OCI-LY1 (cell line): Measurements from ENCODE around the gene DNAJC3.

Source experiments
- H2AFZ ChIP-seq: fragments of 200-600 bp; sonication (generic), shearing (Covaris generic); 2 replicates; pipeline ENCODE4 v1.6.0; 2014; ENCODE audit warnings: antibody characterized with exemption, mild to moderate bottlenecking, low read length
- H3F3A ChIP-seq: fragments of 200-600 bp; sonication (generic), shearing (Covaris generic); 2 replicates; pipeline ENCODE4 v1.6.0; 2014; ENCODE audit warnings: mild to moderate bottlenecking, antibody characterized with exemption, low read length, moderate library complexity; ENCODE audit not compliant: insufficient read depth
- H3K27ac ChIP-seq: fragments of 200-600 bp; sonication (generic); 2 replicates; pipeline ENCODE4 v1.5.1; 2014; ENCODE audit warnings: low read length, mixed run types, mild to moderate bottlenecking, low read depth; ENCODE audit not compliant: poor library complexity, severe bottlenecking
- H3K27me3 ChIP-seq: fragments of 200-600 bp; sonication (generic); 2 replicates; pipeline ENCODE4 v1.6.0; 2014; ENCODE audit warnings: antibody characterized with exemption, mild to moderate bottlenecking, low read length, moderate library complexity; ENCODE audit not compliant: insufficient read depth
- H3K36me3 ChIP-seq: fragments of 200-600 bp; sonication (generic); 2 replicates; pipeline ENCODE4 v1.6.1; 2014; ENCODE audit warnings: mild to moderate bottlenecking, antibody characterized with exemption, low read length, moderate library complexity, mixed read lengths; ENCODE audit not compliant: insufficient read depth
- H3K4me1 ChIP-seq: fragments of 200-600 bp; sonication (generic); 2 replicates; pipeline ENCODE4 v1.5.1; 2014; ENCODE audit warnings: mild to moderate bottlenecking, low read length, moderate library complexity; ENCODE audit not compliant: insufficient read depth, severe bottlenecking
- H3K4me2 ChIP-seq: fragments of 200-600 bp; sonication (generic), shearing (Covaris generic); 2 replicates; pipeline ENCODE4 v1.6.1; 2014; ENCODE audit warnings: low read length
- H3K4me3 ChIP-seq: fragments of 200-600 bp; sonication (generic); 2 replicates; pipeline ENCODE4 v1.5.1; 2014; ENCODE audit warnings: low read length, low read depth, mild to moderate bottlenecking, mixed read lengths; ENCODE audit not compliant: poor library complexity, severe bottlenecking
- H3K79me2 ChIP-seq: fragments of 200-600 bp; shearing (Covaris generic); 2 replicates; pipeline ENCODE4 v1.6.1; 2016; ENCODE audit warnings: mixed run types, low read length, mixed read lengths; ENCODE audit not compliant: insufficient read depth
- H3K9ac ChIP-seq: fragments of 200-600 bp; sonication (generic), shearing (Covaris generic); 2 replicates; pipeline ENCODE4 v1.6.1; 2014; ENCODE audit warnings: mild to moderate bottlenecking, low read length, mixed read lengths
- H3K9me2 ChIP-seq: fragments of 200-600 bp; sonication (generic), shearing (Covaris generic); 2 replicates; pipeline ENCODE4 v1.6.1; 2014; ENCODE audit warnings: low read depth, mild to moderate bottlenecking, low read length, mixed read lengths
- H3K9me3 ChIP-seq: fragments of 200-600 bp; shearing (Covaris generic); 2 replicates; pipeline ENCODE4 v1.6.1; 2014; ENCODE audit warnings: low read length, mixed read lengths
- H4K20me1 ChIP-seq: fragments of 200-600 bp; sonication (generic), shearing (Covaris generic); 2 replicates; pipeline ENCODE4 v1.6.0; 2016; ENCODE audit warnings: mild to moderate bottlenecking, low read length; ENCODE audit not compliant: insufficient read depth
- EZH2 ChIP-seq: fragments of 200-600 bp; sonication (generic), shearing (Covaris generic); IDR thresholded peaks from 2 replicates; pipeline ENCODE4 v1.8.0; 2017; ENCODE audit warnings: borderline replicate concordance, mixed run types, mild to moderate bottlenecking, antibody characterized with exemption, low read length, moderate library complexity, mixed read lengths
- TF ChIP-seq, protein P1 (sequence below): fragments of 200-600 bp; sonication (generic), shearing (Covaris generic); IDR thresholded peaks from 2 replicates; pipeline ENCODE4 v1.5.1; 2017; ENCODE audit warnings: mild to moderate bottlenecking, antibody characterized with exemption, low read length, moderate library complexity, mixed read lengths

The DNAJC3 gene

DNA sequence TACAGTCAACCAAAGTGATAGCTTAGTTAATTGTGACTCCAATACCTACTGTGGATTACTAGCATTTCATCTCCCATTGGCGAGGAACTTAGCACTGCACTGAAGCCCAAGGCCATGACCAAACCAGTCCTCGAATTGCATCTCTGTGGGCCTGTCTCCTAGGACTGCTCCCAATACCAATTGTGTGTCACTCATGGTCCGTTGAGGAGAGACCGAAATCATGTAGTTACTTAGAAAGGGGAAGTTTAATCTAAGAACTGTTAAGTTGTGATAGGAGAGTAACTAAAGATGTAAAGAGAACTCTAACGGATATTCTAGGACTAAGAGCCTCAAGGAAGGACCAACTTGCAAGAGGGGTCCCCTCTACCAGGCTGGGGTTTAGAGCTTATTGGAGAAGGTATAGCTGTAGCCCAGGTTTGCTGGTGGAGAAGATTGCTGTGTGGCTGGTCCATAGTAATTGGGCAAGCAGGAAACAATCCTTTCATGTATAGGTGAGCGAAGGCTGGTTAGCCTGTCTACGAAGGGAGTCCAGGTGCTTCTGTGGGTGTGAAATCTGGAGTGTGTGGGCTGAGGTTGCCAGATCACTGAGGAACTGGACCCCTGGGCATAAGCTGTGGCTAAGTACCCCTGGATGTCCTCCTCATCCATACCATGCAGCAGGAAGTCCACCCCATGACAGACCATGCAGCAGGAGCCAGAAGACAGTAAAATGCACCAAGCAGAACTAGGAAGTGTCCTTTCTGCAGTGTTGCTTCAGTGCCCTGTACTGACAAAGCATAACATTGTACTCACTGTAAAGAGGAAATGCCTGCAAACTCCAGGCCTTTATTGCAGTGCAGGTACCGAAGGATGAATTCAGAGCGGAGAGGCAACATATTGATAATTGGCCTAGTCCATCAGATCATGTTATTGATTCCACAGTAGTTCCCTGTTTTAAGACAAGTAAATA is 30.8 kb downstream of the DNAJC3 start:
- Histone ChIP-seq H3K36me3 (peaks cover 33% of the 10 kb centered on the region), H3K9me2 (no peaks in the 10 kb centered on the region), H3K9me3 (peaks cover 3% of the 10 kb centered on the region; the same call in 1 of the 2 replicates), H3K79me2 (peaks cover 47% of the 10 kb centered on the region), H3K27me3 (no peaks in the 10 kb centered on the region), H3K4me3 (no peak overlapping the region), H2AFZ (no peak overlapping the region), H3K4me2 (peak overlapping the region; percentile 27; the same call in 1 of the 2 replicates), H3K4me1 (peaks cover 27% of the 10 kb centered on the region), H3K9ac (no peak overlapping the region; the same call in 1 of the 2 replicates), H3K27ac (peak overlapping the region; percentile 68), H4K20me1 (no peaks in the 10 kb centered on the region), H3F3A (no peaks in the 10 kb centered on the region)
- no peak for TF ChIP-seq EZH2
- TF ChIP-seq, protein P1, sequence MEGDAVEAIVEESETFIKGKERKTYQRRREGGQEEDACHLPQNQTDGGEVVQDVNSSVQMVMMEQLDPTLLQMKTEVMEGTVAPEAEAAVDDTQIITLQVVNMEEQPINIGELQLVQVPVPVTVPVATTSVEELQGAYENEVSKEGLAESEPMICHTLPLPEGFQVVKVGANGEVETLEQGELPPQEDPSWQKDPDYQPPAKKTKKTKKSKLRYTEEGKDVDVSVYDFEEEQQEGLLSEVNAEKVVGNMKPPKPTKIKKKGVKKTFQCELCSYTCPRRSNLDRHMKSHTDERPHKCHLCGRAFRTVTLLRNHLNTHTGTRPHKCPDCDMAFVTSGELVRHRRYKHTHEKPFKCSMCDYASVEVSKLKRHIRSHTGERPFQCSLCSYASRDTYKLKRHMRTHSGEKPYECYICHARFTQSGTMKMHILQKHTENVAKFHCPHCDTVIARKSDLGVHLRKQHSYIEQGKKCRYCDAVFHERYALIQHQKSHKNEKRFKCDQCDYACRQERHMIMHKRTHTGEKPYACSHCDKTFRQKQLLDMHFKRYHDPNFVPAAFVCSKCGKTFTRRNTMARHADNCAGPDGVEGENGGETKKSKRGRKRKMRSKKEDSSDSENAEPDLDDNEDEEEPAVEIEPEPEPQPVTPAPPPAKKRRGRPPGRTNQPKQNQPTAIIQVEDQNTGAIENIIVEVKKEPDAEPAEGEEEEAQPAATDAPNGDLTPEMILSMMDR = no peak

DNA sequence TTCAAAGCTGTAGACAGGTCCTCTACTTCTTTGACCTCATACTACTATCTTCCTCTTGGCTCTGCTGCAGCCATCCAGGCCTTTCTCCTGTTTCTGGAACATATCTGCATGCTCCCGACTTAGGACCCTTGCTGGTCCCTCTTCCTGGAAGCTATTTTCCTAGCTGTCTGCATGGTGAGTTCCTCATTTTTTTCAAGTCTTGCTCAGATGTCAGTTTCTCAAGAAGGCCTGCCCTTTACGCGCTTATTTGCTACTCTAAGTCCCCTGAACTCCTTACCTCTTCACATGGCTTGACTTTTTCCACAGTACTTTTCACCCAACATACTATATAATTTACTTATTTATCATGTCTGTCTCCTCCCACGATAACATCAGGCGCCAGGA is 31.4 kb downstream of the DNAJC3 start:
- no peak for TF ChIP-seq EZH2
- TF ChIP-seq, protein P1 = no peak
- peak overlapping the region; percentile 27; the same call in 1 of the 2 replicates for H3K4me2 ChIP-seq
- no peaks in the 10 kb centered on the region for H3K9me2 ChIP-seq
- peaks cover 40% of the 10 kb centered on the region for H3K36me3 ChIP-seq
- H3F3A ChIP-seq = no peaks in the 10 kb centered on the region
- H3K79me2 ChIP-seq = peaks cover 41% of the 10 kb centered on the region
- no peak overlapping the region for H2AFZ ChIP-seq
- H3K9ac ChIP-seq = no peak overlapping the region; the same call in 1 of the 2 replicates
- no peaks in the 10 kb centered on the region for H3K27me3 ChIP-seq
- no peak overlapping the region for H3K4me3 ChIP-seq
- peak overlapping the region; percentile 68 for H3K27ac ChIP-seq
- peaks cover 27% of the 10 kb centered on the region for H3K4me1 ChIP-seq
- no peaks in the 10 kb centered on the region for H4K20me1 ChIP-seq
- H3K9me3 ChIP-seq = peaks cover 3% of the 10 kb centered on the region; the same call in 1 of the 2 replicates

DNA sequence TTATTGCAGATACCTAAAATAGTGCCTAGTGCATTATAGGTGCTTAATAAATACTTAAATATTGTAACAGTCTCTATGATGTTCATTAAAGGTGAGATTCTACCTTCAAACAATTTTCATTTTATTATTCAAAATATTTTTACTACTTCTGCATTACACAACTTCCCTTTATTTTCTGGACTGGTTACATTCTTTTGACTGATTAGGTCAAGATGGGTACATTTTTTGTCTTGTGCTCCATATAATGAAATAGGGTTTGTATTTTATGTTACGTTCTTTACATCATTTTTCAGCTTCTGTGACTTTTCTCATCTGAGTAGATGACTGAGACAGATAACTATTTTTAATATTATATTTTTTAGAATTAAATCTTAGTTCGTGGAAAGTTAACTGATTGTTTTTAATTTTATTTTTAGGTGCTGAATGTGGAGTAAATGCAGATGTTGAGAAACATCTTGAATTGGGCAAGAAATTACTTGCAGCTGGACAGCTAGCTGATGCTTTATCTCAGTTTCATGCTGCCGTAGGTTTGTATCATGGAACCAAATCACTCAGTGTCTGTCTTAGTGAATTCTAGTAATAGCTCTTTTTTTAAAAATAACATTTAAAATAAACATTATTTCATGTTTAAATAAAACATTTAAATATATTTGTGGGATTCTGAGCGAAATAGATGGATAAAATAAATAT is 32.0 kb downstream of the DNAJC3 start:
- H3K4me1 ChIP-seq = peaks cover 27% of the 10 kb centered on the region
- peaks cover 46% of the 10 kb centered on the region for H3K36me3 ChIP-seq
- H4K20me1 ChIP-seq = no peaks in the 10 kb centered on the region
- peaks cover 35% of the 10 kb centered on the region for H3K79me2 ChIP-seq
- no peak overlapping the region for H3K9ac ChIP-seq
- TF ChIP-seq, protein P1 = no peak
- TF ChIP-seq EZH2 = no peak
- H3K4me3 ChIP-seq = no peak overlapping the region
- no peaks in the 10 kb centered on the region for H3K9me2 ChIP-seq
- no peak overlapping the region for H3K4me2 ChIP-seq
- H2AFZ ChIP-seq = no peak overlapping the region
- H3K9me3 ChIP-seq = peaks cover 3% of the 10 kb centered on the region; the same call in 1 of the 2 replicates
- H3K27me3 ChIP-seq = no peaks in the 10 kb centered on the region
- no peak overlapping the region for H3K27ac ChIP-seq
- H3F3A ChIP-seq = no peaks in the 10 kb centered on the region
